OCI-LY7 (cell line): ENCODE results near the gene HECW1.

Experiments used
- CTCF ChIP-seq: fragments of 200-600 bp; sonication (generic); conservative IDR thresholded peaks from 2 replicates; pipeline ENCODE4 v1.5.1; 2014; ENCODE audit warnings: mild to moderate bottlenecking, antibody characterized with exemption, low read length, moderate library complexity, mixed read lengths
- EZH2phosphoT487 ChIP-seq: fragments of 200-600 bp; sonication (generic); IDR thresholded peaks from 2 replicates; pipeline ENCODE4 v1.6.1; 2018; ENCODE audit warnings: low read depth, borderline replicate concordance, mild to moderate bottlenecking, mixed run types, antibody characterized with exemption, low read length, moderate library complexity, mixed read lengths

- no peak for TF ChIP-seq CTCF
- no peak for TF ChIP-seq EZH2phosphoT487
Measured at GRCh38 chr7:43298617-43299016, 186.2 kb downstream of the HECW1 start.
